GM19239 (cell line): ENCODE results near the gene PWWP2A.
A peak's percentile ranks its signal among the peaks of the same experiment; 100 is the strongest.
"Not testable (repeated sequence)": the region's sequence is repeated elsewhere in the genome, so short reads cannot be mapped to it uniquely, and the experiment has no call there.

ENCODE experiments used
- DNase-seq: peaks from one replicate; pipeline ENCODE4 v3.0.0; 2011; ENCODE audit warnings: low spot score; ENCODE audit not compliant: insufficient read length
- FAIRE-seq: peaks from 2 replicates; lab custom pipeline; 2011; peaks lifted over from hg19 to GRCh38; lab: Jason Lieb, UNC

PWWP2A gene

DNA sequence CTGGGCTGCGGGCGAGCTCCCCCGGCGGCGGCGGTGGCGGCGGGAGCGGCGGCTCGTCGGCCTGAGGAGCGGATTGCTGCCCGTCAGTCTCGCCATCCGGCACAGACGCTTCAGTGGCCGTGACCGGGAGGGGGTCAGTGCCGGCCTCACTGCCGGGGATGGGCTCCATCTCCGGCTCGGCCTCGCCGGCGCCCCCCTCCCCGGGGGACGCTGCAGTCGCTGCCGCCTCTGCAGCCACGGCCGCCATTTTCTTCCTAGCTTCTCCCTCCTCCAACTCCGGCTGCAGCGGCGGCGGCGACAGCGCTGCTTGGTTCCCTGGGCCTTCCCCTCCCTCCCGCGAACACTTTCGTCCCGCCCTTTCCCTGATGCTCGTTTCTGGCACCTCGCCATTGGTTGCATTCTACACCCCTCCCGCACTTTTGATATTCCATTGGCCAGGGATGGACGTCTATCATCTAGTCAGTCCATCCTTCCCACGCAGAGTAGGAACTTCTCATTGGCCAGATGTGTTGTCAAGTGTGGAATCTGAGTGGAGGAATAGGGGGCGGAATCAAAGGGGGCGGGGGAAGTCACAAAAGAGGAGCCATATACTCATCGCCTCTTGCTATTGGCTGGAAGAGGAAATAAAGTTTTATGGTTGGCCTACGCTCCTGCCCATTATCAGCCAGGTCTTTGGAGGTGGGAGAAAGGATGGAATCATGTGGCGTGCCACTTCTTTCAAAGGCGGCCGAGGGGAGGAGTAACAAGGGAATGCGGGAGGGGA is at the start of gene PWWP2A:
Gene PWWP2A, minus strand, starts transcription at position 309 of the 763 bp plus-strand sequence. Its CDS starts 62 bp downstream, at position 247.
- DNase-seq: peak; percentile 85
- FAIRE-seq: peak; percentile 100

DNA sequence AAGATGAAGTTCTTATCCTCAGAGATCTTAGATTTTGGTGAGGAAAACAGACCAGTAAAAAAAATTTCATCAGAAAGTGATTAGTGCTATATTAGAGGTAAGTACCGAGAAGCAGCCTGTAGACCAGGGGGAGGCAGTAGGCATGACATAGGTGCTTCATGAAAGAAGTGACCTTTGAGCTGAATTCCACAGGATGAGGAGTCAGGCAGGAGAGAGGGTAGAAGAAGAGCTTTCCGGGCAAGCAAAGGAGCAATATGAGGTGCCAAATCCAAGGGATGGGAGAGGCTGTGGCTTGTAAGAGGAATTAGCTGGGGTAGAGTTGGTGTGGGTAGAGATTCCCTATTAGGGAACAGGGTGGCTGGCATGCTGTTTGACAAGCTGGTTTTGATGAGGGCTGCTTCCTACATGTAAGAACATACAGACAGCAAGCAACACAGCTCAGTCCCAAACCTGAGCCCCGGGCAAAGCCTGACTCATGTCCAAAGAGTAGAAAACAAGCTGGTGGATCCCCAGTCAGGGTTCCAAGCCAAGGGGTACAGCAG is 48.4 kb upstream of the PWWP2A start:
- DNase-seq (no peak), FAIRE-seq (no peak)

DNA sequence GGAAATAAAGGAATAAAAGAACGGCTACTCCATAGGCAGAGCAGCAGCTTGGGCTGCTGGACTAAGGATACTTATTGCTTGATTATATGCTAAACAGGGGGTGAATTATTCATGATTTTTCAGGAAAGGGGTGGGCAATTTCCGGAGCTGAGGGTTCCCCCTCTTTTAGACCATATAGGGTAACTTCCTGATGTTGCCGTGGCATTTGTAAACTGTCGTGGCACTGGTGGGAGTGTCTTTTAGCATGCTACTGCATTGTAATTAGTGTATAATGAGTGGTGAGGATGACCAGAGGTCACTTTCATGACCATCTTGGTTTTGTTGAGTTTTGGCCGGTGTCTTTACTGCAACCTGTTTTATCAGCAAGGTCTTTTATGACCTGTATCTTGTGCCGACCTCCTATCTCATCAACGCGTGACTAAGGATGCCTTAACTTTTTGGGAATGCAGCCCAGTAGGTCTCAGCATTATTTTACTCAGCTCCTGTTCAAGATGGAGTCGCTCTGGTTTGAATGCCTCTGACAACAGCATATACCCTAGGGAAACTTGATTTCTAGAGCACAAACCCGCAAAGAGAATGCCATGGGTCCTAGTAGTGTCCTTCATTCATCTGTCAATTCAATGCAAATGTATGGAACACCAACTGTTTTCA is 47.8 kb upstream of the PWWP2A start:
- no peak for FAIRE-seq
- DNase-seq: no peak

DNA sequence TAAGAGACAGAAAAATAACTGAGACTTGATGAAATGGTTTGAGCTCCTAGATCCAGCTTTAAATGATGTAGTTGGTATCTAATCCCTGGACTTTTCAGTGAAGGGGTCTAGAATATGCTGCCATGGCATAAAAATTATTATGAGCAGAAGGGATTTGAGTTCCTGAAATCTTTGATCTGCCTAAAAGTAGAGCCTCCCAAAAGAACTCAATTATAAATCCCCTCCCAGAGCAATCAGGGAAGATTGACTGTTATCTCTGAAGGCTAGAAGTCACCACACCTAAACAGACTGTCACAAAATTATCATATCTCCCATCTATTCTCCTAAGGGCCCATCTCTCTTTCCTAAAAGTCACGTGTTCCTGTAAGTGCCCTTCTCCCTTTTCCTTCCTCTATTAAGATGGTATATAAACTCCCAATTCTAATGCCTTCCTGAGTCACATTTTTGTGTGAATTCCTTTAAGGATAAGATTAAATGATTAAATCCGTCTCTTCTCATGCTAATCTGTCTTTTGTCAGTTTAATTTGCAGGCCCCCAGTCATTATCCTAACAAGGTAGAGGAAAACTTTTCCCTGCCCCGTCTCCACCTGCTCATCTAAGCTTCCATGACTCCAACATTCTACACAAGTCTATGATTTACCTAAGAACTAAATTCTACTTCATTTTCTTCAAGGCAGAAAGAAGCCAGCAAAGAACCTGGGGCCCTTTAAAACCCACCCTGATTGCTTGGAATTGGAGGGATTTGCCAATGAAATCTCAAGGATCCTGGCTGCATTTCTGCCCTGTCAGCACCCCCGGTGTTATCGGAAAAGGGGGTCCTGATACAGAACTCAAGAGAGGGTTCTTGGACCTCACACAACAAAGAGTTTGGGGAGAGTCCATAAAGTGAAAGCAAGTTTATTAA is 47.1 kb upstream of the PWWP2A start:
- DNase-seq (no peak), FAIRE-seq (no peak)

DNA sequence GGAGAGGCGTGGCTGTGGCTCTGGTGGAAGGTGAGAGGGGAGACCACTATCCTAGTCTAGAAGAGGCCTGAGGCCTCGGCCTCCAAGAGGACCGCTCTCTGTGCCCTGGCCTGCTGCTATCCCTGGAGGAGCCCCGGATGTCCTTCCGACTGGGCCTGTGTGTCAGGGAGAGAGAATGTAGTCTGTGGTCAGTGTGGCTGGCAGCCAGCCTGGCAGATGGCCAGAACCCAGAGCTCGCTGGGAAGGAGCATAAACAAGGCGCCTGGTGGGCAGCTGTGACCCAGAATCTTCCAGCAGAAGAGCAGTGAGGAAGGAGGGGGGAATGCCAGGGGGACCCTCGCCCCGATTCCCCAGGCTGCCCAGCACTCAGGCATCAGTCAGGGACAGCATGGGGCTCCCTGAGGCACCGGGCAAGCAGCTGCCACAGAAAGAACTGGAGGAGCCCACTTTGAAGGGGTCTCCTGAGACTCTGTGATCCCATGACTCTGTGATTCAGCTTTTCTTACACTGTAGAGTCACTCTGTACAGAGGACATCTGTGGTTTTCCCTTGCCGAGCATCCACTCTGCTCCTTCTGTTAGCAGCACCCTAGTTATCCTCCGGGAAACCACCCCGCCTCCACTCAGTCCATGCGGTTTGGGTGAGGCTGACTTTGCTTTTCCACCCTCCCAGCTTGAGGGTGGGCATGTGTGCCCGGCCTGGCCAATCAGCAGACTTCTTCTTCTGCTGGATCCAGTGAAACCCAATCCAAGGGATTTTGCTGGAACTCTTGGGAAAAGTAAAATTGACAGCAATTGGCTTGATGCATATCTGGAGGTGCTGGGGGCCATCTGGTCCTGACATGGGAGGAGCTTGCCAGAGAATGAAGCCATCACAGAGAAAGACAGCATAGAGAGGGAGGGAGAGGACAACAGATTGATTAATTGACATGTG is 46.2 kb upstream of the PWWP2A start:
- FAIRE-seq: no peak
- DNase-seq: no peak

- DNase-seq: no peak
- no peak for FAIRE-seq
These were observed 43.7 kb upstream of the PWWP2A start for GRCh38 chr5:160162910-160163309.

DNA sequence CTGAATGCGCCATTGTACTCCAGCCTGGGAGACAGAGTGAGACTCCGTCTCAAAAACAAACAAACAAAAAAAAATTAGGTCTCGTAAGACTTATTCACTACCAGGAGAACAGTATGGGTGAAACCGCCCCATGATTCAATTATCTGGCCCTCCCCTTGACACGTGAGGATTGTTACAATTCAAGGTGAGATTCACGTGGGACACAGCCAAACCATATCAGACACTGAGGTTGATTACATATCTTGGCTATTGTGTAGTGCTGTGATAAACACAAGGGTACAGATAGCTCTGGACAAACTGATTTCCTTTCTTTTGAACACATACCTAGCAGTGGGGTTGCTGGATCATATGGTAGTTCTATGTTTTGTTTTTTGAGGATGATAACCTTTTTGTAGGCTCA is 42.4 kb upstream of the PWWP2A start:
- FAIRE-seq (no peak), DNase-seq (no peak)

DNA sequence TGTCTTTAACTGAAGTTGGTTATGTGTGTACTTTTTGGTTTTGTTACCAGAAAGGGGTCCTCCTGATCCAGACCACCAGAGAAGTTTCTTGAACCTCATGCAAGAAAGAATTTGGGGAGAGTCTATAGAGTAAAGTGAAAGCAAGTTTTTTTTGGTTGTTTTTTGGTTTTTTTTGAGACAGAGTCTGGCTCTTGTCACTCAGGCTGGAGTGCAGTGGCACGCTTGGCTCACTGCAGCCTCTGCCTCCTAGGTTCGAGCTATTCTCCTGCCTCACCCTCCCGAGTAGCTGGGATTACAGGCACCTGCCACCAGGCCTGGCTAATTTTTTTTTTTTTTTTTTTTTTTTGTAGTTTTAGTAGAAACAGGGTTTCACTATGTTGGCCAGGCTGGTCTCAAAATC is 41.6 kb upstream of the PWWP2A start:
- not testable (repeated sequence) for DNase-seq, FAIRE-seq

GRCh38 chr5:160159991-160160792 is 40.9 kb upstream of the PWWP2A start:
- DNase-seq (no peak), FAIRE-seq (peak; percentile 4)

GRCh38 chr5:160158087-160158486 is 38.8 kb upstream of the PWWP2A start:
- FAIRE-seq (no peak), DNase-seq (no peak)

- DNase-seq: no peak
- FAIRE-seq: no peak
These were observed 35.9 kb upstream of the PWWP2A start for GRCh38 chr5:160155017-160155750.

DNA sequence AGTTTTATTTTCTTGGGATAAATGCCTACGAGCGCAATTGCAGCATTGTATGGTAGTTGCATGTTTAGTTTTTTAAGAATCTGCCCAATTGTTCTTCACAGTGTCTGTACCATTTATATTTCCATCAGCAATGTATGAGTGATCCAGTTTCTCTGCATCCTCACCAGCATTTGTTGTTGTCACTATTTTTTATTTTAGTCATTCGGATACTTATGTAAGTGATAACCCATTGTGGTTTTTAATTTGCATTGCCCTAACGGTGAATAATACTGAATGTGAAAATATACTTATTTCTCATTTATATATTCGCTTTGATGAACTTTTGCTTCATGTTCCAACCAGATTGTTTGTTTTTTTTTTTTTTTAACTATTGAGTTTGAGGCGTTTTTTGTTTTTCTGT is 33.7 kb upstream of the PWWP2A start:
- DNase-seq: no peak
- no peak for FAIRE-seq

DNA sequence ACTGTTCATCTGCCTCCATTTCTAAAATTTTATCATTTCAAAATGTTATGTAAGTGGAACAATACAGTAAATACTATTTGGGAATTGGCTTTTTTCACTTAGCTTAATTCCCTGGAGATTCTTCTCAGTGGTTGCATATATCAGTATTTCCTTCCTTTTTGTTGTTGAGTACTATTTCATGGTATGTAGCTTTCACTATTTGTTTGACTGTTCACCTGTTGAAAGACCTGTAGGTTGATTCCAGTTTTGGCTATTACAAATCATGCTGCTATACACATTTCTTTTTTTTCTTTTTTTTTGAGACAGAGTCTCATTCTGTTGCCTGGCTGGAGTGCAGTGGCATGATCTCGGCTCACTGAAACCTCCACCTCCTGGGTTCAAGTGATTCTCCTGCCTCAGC is 33.0 kb upstream of the PWWP2A start:
- FAIRE-seq: no peak
- DNase-seq: no peak

- no peak for FAIRE-seq
- no peak for DNase-seq
These were observed 31.8 kb upstream of the PWWP2A start for GRCh38 chr5:160151017-160151416.

- FAIRE-seq (no peak), DNase-seq (no peak)
These were observed 31.1 kb upstream of the PWWP2A start for GRCh38 chr5:160150381-160150780.

GRCh38 chr5:160144436-160144835 is 25.2 kb upstream of the PWWP2A start:
- not testable (repeated sequence) for FAIRE-seq, DNase-seq

GRCh38 chr5:160134332-160134731 is 15.1 kb upstream of the PWWP2A start:
- FAIRE-seq (no peak), DNase-seq (no peak)

- no peak for DNase-seq
- no peak for FAIRE-seq
These were observed 14.7 kb upstream of the PWWP2A start for GRCh38 chr5:160133918-160134304.
